HT1080 (cell line): ENCODE results near the gene KLHL18. TPM values are rescaled to one million over a fixed set of nuclear protein-coding genes. Genes with fewer than 3 reads are reported as not detected.
"Not testable (repeated sequence)": the region's sequence is repeated elsewhere in the genome, so short reads cannot be mapped to it uniquely, and the experiment has no call there.

Experiments
- DNase-seq: peaks from one replicate; pipeline ENCODE4 v3.0.0-alpha.2; 2015; ENCODE audit warnings: low read depth
- total RNA-seq: library from RNA; depleted of rRNA; stranded (reverse); fragments of >200 nt; shearing (Covaris generic); gene quantifications from 2 replicates; pipeline ENCODE4 v1.2.3, GENCODE V29; 2014

Gene KLHL18
- total RNA-seq, 1 experiment from 2014 or later: 20.4 TPM

- no peak for DNase-seq
These were observed 9.2 kb upstream of the KLHL18 start for GRCh38 chr3:47273564-47273963.

GRCh38 chr3:47274652-47275051 is 8.1 kb upstream of the KLHL18 start:
- no peak for DNase-seq

- DNase-seq: no peak
These were observed 6.2 kb upstream of the KLHL18 start for GRCh38 chr3:47276558-47276957.

- no peak for DNase-seq
These were observed 2.2 kb upstream of the KLHL18 start for GRCh38 chr3:47280519-47280918.

GRCh38 chr3:47283193-47283537 is 421 bp downstream of the KLHL18 start:
- DNase-seq: no peak

- DNase-seq: peak; percentile 15
These were observed 1.0 kb downstream of the KLHL18 start for GRCh38 chr3:47283591-47284364.

- DNase-seq: no peak
These were observed 6.5 kb downstream of the KLHL18 start for GRCh38 chr3:47288966-47289910.

GRCh38 chr3:47291158-47291753 is 8.5 kb downstream of the KLHL18 start:
- no peak for DNase-seq

- not testable (repeated sequence) for DNase-seq
These were observed 9.1 kb downstream of the KLHL18 start for GRCh38 chr3:47291754-47292420.

- DNase-seq: no peak
These were observed 11.1 kb downstream of the KLHL18 start for GRCh38 chr3:47293822-47294221.

GRCh38 chr3:47294392-47294791 is 11.6 kb downstream of the KLHL18 start:
- no peak for DNase-seq

- DNase-seq: no peak
These were observed 12.6 kb downstream of the KLHL18 start for GRCh38 chr3:47295322-47295721.

- no peak for DNase-seq
These were observed 13.2 kb downstream of the KLHL18 start for GRCh38 chr3:47295976-47296375.

GRCh38 chr3:47296562-47297302 is 14.0 kb downstream of the KLHL18 start:
- no peak for DNase-seq

- DNase-seq: no peak
These were observed 15.7 kb downstream of the KLHL18 start for GRCh38 chr3:47298439-47298838.

GRCh38 chr3:47299381-47300318 is 16.9 kb downstream of the KLHL18 start:
- no peak for DNase-seq

GRCh38 chr3:47301456-47301855 is 18.7 kb downstream of the KLHL18 start:
- DNase-seq: no peak

GRCh38 chr3:47306022-47306421 is 23.3 kb downstream of the KLHL18 start:
- no peak for DNase-seq

GRCh38 chr3:47309231-47309630 is 26.5 kb downstream of the KLHL18 start:
- DNase-seq: not testable (repeated sequence)

- no peak for DNase-seq
These were observed 27.6 kb downstream of the KLHL18 start for GRCh38 chr3:47310391-47310790.
